K562 (cell line): ENCODE measurements around the gene SEC14L5. TPM values are rescaled to one million over a fixed set of nuclear protein-coding genes. Genes with fewer than 3 reads are reported as not detected.

Experiments used
- BHLHE40 ChIP-seq: IDR thresholded peaks from 2 replicates; pipeline ENCODE4 v1.6.1; 2011; ENCODE audit warnings: low read length, improper control_type of control experiment
- E2F3 ChIP-seq: fragments of 250-450 bp; sonication (Bioruptor Pico); IDR thresholded peaks from 2 replicates; pipeline ENCODE4 v1.4.0; 2020; ENCODE audit warnings: mild to moderate bottlenecking
- NEUROD1 ChIP-seq: fragments of 150-350 bp; IDR thresholded peaks from 2 replicates; pipeline ENCODE4 v1.6.1; 2014; ENCODE audit warnings: borderline replicate concordance, low read length, low read depth; ENCODE audit not compliant: partially characterized antibody
- POLR3A ChIP-seq: IDR thresholded peaks from 2 replicates; pipeline ENCODE4 v1.6.1; 2011; ENCODE audit warnings: borderline replicate concordance, mild to moderate bottlenecking, moderate library complexity; ENCODE audit not compliant: insufficient read length, insufficient read depth; ENCODE audit errors: extremely low read depth
- SPI1 ChIP-seq: IDR thresholded peaks from 2 replicates; pipeline ENCODE4 v1.6.1; 2011; ENCODE audit warnings: low read depth, low read length, control low read depth, borderline replicate concordance
- ZC3H4 ChIP-seq: sonication (generic); formaldehyde crosslinking; IDR thresholded peaks from 2 replicates; pipeline ENCODE4 v1.9.0; 2021; ENCODE audit warnings: missing genetic modification reagents, borderline replicate concordance
- polyA plus RNA-seq, 8 experiments: library from polyadenylated mRNA; depleted of rRNA in 4 of 8; stranded (reverse) in 5 of 8; unstranded in 3 of 8; fragments of >200 nt; fragmentation: Nextera tagmentation in 2 of 8; fragmentation: Illumina TruSeq in 1 of 8; extraction: Ambion mirVana in 2 of 8; extraction: Trizol in 1 of 8; gene quantifications; 2 replicates each; pipeline versions ENCODE4 v1.2.1 to v1.2.3, GENCODE V29; 2011 to 2014; ENCODE audit warnings: inconsistent platforms in 1 of 8, missing spikeins in 1 of 8
- total RNA-seq, 7 experiments: library from RNA; depleted of rRNA in 6 of 7; stranded (reverse); fragments of >200 nt in 6 of 7; fragmentation: Illumina TruSeq in 2 of 7; extraction: Trizol in 2 of 7; gene quantifications; 2 replicates each; pipeline versions ENCODE4 v1.2.1 to v1.2.3, GENCODE V29; 2011 to 2021; ENCODE audit warnings: low replicate concordance in 1 of 7
- TF ChIP-seq, protein P1 (sequence below): fragments of 450-650 bp; IDR thresholded peaks from 2 replicates; pipeline ENCODE4 v1.6.1; 2016; ENCODE audit warnings: mild to moderate bottlenecking, moderate library complexity
- TF ChIP-seq, protein P2 (sequence below), 2 experiments: fragments of 450-650 bp; IDR thresholded peaks; 2 replicates each; pipeline ENCODE4 v1.6.1; 2016; ENCODE audit warnings: mild to moderate bottlenecking in 2 of 2, borderline replicate concordance in 1 of 2, low read depth in 1 of 2, moderate library complexity in 1 of 2

Gene SEC14L5
- total and polyA plus RNA-seq, 9 of the 15 experiments (the other 6 are each of a cell fraction or from before 2014, with no cell fraction given) = 0.11 TPM; not detected in 8

DNA sequence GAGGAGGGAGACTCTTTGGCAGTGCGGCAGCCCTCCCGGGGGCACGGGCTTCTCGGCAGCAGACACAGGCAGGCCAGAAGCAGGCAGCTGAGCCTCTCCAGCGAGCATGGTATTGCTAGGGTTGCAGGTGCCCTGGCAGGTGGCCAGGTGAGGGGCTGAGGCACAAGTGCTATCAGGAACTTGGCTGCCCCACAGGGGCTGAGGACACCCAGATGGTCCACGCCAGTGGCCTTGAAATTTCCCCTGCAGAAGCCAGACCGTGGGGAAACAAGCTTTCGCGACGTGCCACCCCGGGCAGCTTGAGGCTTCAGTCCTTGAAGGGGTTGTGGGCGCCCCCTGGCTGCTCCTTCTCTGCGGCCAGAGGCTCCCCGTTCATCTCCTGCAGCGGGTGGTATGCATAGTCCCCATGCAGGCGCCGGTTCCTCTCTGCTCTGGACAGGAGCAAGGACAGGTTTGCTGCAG is 67.1 kb downstream of the SEC14L5 start (continued):
- no peak for TF ChIP-seq SPI1
- TF ChIP-seq, protein P1, sequence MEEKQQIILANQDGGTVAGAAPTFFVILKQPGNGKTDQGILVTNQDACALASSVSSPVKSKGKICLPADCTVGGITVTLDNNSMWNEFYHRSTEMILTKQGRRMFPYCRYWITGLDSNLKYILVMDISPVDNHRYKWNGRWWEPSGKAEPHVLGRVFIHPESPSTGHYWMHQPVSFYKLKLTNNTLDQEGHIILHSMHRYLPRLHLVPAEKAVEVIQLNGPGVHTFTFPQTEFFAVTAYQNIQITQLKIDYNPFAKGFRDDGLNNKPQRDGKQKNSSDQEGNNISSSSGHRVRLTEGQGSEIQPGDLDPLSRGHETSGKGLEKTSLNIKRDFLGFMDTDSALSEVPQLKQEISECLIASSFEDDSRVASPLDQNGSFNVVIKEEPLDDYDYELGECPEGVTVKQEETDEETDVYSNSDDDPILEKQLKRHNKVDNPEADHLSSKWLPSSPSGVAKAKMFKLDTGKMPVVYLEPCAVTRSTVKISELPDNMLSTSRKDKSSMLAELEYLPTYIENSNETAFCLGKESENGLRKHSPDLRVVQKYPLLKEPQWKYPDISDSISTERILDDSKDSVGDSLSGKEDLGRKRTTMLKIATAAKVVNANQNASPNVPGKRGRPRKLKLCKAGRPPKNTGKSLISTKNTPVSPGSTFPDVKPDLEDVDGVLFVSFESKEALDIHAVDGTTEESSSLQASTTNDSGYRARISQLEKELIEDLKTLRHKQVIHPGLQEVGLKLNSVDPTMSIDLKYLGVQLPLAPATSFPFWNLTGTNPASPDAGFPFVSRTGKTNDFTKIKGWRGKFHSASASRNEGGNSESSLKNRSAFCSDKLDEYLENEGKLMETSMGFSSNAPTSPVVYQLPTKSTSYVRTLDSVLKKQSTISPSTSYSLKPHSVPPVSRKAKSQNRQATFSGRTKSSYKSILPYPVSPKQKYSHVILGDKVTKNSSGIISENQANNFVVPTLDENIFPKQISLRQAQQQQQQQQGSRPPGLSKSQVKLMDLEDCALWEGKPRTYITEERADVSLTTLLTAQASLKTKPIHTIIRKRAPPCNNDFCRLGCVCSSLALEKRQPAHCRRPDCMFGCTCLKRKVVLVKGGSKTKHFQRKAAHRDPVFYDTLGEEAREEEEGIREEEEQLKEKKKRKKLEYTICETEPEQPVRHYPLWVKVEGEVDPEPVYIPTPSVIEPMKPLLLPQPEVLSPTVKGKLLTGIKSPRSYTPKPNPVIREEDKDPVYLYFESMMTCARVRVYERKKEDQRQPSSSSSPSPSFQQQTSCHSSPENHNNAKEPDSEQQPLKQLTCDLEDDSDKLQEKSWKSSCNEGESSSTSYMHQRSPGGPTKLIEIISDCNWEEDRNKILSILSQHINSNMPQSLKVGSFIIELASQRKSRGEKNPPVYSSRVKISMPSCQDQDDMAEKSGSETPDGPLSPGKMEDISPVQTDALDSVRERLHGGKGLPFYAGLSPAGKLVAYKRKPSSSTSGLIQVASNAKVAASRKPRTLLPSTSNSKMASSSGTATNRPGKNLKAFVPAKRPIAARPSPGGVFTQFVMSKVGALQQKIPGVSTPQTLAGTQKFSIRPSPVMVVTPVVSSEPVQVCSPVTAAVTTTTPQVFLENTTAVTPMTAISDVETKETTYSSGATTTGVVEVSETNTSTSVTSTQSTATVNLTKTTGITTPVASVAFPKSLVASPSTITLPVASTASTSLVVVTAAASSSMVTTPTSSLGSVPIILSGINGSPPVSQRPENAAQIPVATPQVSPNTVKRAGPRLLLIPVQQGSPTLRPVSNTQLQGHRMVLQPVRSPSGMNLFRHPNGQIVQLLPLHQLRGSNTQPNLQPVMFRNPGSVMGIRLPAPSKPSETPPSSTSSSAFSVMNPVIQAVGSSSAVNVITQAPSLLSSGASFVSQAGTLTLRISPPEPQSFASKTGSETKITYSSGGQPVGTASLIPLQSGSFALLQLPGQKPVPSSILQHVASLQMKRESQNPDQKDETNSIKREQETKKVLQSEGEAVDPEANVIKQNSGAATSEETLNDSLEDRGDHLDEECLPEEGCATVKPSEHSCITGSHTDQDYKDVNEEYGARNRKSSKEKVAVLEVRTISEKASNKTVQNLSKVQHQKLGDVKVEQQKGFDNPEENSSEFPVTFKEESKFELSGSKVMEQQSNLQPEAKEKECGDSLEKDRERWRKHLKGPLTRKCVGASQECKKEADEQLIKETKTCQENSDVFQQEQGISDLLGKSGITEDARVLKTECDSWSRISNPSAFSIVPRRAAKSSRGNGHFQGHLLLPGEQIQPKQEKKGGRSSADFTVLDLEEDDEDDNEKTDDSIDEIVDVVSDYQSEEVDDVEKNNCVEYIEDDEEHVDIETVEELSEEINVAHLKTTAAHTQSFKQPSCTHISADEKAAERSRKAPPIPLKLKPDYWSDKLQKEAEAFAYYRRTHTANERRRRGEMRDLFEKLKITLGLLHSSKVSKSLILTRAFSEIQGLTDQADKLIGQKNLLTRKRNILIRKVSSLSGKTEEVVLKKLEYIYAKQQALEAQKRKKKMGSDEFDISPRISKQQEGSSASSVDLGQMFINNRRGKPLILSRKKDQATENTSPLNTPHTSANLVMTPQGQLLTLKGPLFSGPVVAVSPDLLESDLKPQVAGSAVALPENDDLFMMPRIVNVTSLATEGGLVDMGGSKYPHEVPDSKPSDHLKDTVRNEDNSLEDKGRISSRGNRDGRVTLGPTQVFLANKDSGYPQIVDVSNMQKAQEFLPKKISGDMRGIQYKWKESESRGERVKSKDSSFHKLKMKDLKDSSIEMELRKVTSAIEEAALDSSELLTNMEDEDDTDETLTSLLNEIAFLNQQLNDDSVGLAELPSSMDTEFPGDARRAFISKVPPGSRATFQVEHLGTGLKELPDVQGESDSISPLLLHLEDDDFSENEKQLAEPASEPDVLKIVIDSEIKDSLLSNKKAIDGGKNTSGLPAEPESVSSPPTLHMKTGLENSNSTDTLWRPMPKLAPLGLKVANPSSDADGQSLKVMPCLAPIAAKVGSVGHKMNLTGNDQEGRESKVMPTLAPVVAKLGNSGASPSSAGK = no peak
- no peak for TF ChIP-seq POLR3A
- TF ChIP-seq BHLHE40 = no peak
- no peak for TF ChIP-seq NEUROD1
- TF ChIP-seq E2F3 (CRISPR knock-in tag) = no peak
- no peak for TF ChIP-seq ZC3H4 (CRISPR knock-in tag)
- TF ChIP-seq, protein P2, sequence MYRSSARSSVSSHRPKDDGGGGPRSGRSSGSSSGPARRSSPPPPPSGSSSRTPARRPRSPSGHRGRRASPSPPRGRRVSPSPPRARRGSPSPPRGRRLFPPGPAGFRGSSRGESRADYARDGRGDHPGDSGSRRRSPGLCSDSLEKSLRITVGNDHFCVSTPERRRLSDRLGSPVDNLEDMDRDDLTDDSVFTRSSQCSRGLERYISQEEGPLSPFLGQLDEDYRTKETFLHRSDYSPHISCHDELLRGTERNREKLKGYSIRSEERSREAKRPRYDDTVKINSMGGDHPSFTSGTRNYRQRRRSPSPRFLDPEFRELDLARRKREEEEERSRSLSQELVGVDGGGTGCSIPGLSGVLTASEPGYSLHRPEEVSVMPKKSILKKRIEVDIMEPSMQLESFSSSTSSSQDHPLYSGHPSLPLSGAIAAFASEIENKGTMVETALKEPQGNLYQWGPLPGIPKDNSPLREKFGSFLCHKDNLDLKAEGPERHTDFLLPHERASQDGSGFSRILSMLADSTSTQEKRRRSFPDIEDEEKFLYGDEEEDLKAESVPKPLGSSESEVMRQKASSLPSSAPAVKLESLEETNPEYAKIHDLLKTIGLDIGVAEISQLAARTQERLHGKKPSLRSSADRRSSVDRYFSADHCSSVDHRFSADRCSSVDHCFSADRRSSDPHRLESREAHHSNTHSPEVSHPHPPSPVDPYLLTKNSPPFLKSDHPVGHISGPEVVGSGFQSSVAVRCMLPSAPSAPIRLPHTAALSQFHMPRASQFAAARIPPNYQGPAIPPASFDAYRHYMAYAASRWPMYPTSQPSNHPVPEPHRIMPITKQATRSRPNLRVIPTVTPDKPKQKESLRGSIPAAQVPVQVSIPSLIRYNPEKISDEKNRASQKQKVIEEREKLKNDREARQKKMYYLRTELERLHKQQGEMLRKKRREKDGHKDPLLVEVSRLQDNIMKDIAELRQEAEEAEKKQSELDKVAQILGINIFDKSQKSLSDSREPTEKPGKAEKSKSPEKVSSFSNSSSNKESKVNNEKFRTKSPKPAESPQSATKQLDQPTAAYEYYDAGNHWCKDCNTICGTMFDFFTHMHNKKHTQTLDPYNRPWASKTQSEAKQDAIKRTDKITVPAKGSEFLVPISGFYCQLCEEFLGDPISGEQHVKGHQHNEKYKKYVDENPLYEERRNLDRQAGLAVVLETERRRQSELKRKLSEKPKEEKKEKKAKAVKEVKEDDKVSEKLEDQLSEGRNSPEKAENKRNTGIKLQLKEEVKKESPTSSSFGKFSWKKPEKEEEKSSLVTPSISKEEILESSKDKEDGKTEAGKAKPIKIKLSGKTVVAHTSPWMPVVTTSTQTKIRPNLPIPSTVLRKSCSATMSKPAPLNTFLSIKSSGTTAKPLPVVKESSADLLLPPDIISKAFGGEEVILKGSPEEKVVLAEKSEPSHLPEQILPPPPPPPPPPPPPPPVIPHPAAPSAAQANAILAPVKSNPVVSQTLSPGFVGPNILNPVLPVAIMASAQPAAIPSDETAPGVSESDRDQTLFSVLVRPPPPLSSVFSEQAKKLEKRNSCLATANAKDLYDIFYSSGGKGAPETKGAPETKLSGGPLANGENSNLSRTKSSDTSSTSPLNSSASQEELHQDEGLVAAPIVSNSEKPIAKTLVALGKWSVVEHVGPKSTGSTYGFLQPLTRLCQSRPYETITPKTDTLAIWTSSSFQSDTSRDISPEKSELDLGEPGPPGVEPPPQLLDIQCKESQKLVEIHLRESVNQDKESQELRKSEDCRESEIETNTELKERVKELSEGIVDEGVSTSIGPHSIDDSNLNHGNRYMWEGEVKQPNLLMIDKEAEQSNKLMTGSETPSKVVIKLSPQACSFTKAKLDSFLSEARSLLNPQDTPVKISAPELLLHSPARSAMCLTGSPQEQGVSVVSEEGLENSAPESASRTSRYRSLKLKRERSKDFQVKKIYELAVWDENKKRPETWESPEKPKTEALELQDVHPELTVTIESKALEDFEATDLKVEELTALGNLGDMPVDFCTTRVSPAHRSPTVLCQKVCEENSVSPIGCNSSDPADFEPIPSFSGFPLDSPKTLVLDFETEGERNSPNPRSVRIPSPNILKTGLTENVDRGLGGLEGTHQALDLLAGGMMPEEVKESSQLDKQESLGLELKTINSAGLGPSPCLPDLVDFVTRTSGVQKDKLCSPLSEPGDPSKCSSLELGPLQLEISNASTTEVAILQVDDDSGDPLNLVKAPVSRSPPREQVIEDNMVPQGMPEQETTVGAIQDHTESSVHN (IDR thresholded peaks at IDR 0.05; ENCODE audit: borderline replicate concordance in 1 of 2, low read depth in 1 of 2) = no peak
